ENCODE measurements around the gene SLC17A2. TPM values are rescaled to one million over a fixed set of nuclear protein-coding genes. Genes with fewer than 3 reads are reported as not detected.

The SLC17A2 gene
- total and polyA plus RNA-seq, 10 donors, result not detected

GRCh38 chr6:25880601-25881000, 49.9 kb downstream of the SLC17A2 start:
- Histone ChIP-seq H3K27me3 (replicated peaks in 1 of 7) (peaks cover 0 to 4% (median 0%) of the 10 kb centered on the region in 7 donors), H3K4me1 (no peaks in the 10 kb centered on the region), H3K27ac (no peak overlapping the region), H3K4me3 (no peak overlapping the region), H3K36me3 (no peaks in the 10 kb centered on the region), H3K9me3 (no peaks in the 10 kb centered on the region)
- intact Hi-C loops (cut with DNase I; ENCODE audit: low total_unique reads), result no loop called here
- TF ChIP-seq POLR2AphosphoS5 (IDR thresholded peaks at IDR 0.05) (no peak), CTCF (IDR thresholded peaks at IDR 0.05 in 8 of 11, conservative IDR thresholded peaks at IDR 0.05 in 3 of 11) (no peak), POLR2A (IDR thresholded peaks at IDR 0.05) (no peak)
- DNase-seq, result no peak
- 85 to 96% (median 92%) methylated on average over 4 of the region's 4 CpGs for WGBS, 5 donors

DNA sequence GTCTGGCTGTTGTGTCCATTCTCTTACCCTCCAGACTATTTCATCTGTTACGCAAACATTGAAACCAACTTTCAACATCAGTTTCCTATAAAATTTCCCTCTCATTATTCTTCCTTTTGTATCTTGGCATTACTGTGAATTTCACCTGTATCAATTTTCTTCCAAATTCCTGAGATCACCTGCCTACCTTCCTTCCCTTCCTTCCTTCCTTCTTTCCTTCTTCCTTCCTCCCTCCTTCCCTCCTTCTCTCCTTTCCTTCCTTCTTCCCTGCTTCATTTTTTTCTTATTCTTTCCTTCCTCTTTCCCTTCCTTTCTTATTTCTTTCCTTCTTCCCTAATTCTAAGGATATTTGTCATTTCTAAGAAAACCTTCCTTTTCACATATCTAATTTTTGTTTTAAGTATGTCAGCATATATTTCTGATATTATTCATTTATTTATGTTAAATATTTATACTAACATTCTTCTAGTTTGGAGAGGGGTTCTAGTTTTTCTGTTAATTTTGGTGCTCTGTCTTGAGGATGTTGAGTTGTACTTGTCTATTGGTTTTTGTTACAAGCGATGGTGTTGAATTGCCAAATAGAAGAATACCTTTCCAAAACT, 51.7 kb downstream of the SLC17A2 start:
- no peak overlapping the region for H3K27ac ChIP-seq
- TF ChIP-seq POLR2AphosphoS5 (IDR thresholded peaks at IDR 0.05), result no peak
- TF ChIP-seq POLR2A (IDR thresholded peaks at IDR 0.05), result no peak
- TF ChIP-seq CTCF (IDR thresholded peaks at IDR 0.05 in 8 of 11, conservative IDR thresholded peaks at IDR 0.05 in 3 of 11), result no peak
- intact Hi-C loops (cut with DNase I; ENCODE audit: low total_unique reads), result no loop called here
- no peaks in the 10 kb centered on the region for H3K4me1 ChIP-seq
- H3K9me3 ChIP-seq, result no peaks in the 10 kb centered on the region
- no peak overlapping the region for H3K4me3 ChIP-seq
- DNase-seq, result no peak
- 84 to 100% (median 90%) methylated on average over 2 of the region's 2 CpGs for WGBS, 5 donors
- H3K36me3 ChIP-seq, result no peaks in the 10 kb centered on the region
- H3K27me3 ChIP-seq (replicated peaks in 1 of 7), result peaks cover 0 to 4% (median 0%) of the 10 kb centered on the region in 7 donors

GRCh38 chr6:25875926-25876602, 54.4 kb downstream of the SLC17A2 start:
- Histone ChIP-seq H3K27ac (no peak overlapping the region), H3K4me1 (no peaks in the 10 kb centered on the region), H3K9me3 (no peaks in the 10 kb centered on the region), H3K36me3 (no peaks in the 10 kb centered on the region), H3K27me3 (replicated peaks in 1 of 7) (no peaks in the 10 kb centered on the region), H3K4me3 (no peak overlapping the region)
- DNase-seq, result no peak
- intact Hi-C loops (cut with DNase I; ENCODE audit: low total_unique reads), result no loop called here
- TF ChIP-seq POLR2A (IDR thresholded peaks at IDR 0.05) (no peak), POLR2AphosphoS5 (IDR thresholded peaks at IDR 0.05) (no peak), CTCF (IDR thresholded peaks at IDR 0.05 in 8 of 11, conservative IDR thresholded peaks at IDR 0.05 in 3 of 11) (no peak)
- 85 to 95% (median 91%) methylated on average over 3 of the region's 3 CpGs for WGBS, 5 donors

DNA sequence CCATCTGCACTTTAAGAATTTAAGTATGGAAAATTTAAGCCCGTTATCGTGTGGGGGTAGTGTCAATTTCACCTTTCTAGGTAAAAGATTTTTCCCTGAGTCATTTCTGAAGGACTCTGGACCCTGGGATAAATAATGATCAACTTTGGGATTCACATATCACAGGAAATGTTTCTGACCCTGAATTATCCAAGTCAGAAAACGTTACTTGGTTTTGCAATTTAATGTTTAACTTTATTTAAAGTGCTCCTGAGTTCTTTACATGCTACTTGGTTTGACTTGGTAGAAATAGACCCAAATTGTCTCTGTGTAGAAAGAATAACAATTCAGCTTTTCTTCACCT, 55.0 kb downstream of the SLC17A2 start:
- Histone ChIP-seq H3K9me3 (no peaks in the 10 kb centered on the region), H3K36me3 (no peaks in the 10 kb centered on the region), H3K4me1 (no peaks in the 10 kb centered on the region), H3K4me3 (no peak overlapping the region), H3K27ac (no peak overlapping the region), H3K27me3 (replicated peaks in 1 of 7) (no peaks in the 10 kb centered on the region)
- intact Hi-C loops (cut with DNase I; ENCODE audit: low total_unique reads), result no loop called here
- WGBS, 5 donors, result 70 to 85% (median 77%) methylated on average over 3 of the region's 3 CpGs
- TF ChIP-seq POLR2A (IDR thresholded peaks at IDR 0.05), result no peak
- TF ChIP-seq POLR2AphosphoS5 (IDR thresholded peaks at IDR 0.05), result no peak
- no peak for TF ChIP-seq CTCF (IDR thresholded peaks at IDR 0.05 in 8 of 11, conservative IDR thresholded peaks at IDR 0.05 in 3 of 11)
- no peak for DNase-seq

All from spleen (tissue), 11 donors.